Measurements from ENCODE around the gene GET4.

Gene GET4

GRCh38 chr7:889391-889790 is 13.0 kb downstream of the GET4 start:
- no peaks in the 10 kb centered on the region for H3K9me3 ChIP-seq (ENCODE audit: insufficient read depth, low read length)
- H3K27ac ChIP-seq (ENCODE audit: low read length), result no peak overlapping the region
- H3K4me1 ChIP-seq (ENCODE audit: low read length), result no peaks in the 10 kb centered on the region
- peaks cover 20% of the 10 kb centered on the region for H3K79me2 ChIP-seq (ENCODE audit: low read length)
- peaks cover 25% of the 10 kb centered on the region for H3K36me3 ChIP-seq (replicated peaks; ENCODE audit: low read depth, low read length)
- TF ChIP-seq EZH2phosphoT487 (IDR thresholded peaks at IDR 0.05; ENCODE audit: low read depth) (no peak), CTCF (IDR thresholded peaks at IDR 0.05; ENCODE audit: low read depth, low read length) (no peak)
- H2AFZ ChIP-seq (ENCODE audit: low read depth, low read length), result no peak overlapping the region
- H3K9ac ChIP-seq (ENCODE audit: low read length), result no peak overlapping the region
- no peak overlapping the region for H3K4me2 ChIP-seq (ENCODE audit: low read length)
- no peaks in the 10 kb centered on the region for H3K27me3 ChIP-seq (ENCODE audit: low read depth, low read length)
- H3K4me3 ChIP-seq (ENCODE audit: low read length), result no peak overlapping the region
- H4K20me1 ChIP-seq (ENCODE audit: insufficient read depth, low read length), result no peaks in the 10 kb centered on the region

GRCh38 chr7:890868-891267 is 14.5 kb downstream of the GET4 start:
- H3K4me1 ChIP-seq (ENCODE audit: low read length), result no peaks in the 10 kb centered on the region
- TF ChIP-seq CTCF (IDR thresholded peaks at IDR 0.05; ENCODE audit: low read depth, low read length) (no peak), EZH2phosphoT487 (IDR thresholded peaks at IDR 0.05; ENCODE audit: low read depth) (no peak)
- H3K9ac ChIP-seq (ENCODE audit: low read length), result no peak overlapping the region
- no peak overlapping the region for H2AFZ ChIP-seq (ENCODE audit: low read depth, low read length)
- H3K27me3 ChIP-seq (ENCODE audit: low read depth, low read length), result no peaks in the 10 kb centered on the region
- H3K27ac ChIP-seq (ENCODE audit: low read length), result no peak overlapping the region
- no peak overlapping the region for H3K4me3 ChIP-seq (ENCODE audit: low read length)
- no peaks in the 10 kb centered on the region for H4K20me1 ChIP-seq (ENCODE audit: insufficient read depth, low read length)
- H3K79me2 ChIP-seq (ENCODE audit: low read length), result peaks cover 5% of the 10 kb centered on the region; the same call in 1 of the 2 replicates
- no peak overlapping the region for H3K4me2 ChIP-seq (ENCODE audit: low read length)
- H3K9me3 ChIP-seq (ENCODE audit: insufficient read depth, low read length), result no peaks in the 10 kb centered on the region
- H3K36me3 ChIP-seq (replicated peaks; ENCODE audit: low read depth, low read length), result peaks cover 25% of the 10 kb centered on the region

DNA sequence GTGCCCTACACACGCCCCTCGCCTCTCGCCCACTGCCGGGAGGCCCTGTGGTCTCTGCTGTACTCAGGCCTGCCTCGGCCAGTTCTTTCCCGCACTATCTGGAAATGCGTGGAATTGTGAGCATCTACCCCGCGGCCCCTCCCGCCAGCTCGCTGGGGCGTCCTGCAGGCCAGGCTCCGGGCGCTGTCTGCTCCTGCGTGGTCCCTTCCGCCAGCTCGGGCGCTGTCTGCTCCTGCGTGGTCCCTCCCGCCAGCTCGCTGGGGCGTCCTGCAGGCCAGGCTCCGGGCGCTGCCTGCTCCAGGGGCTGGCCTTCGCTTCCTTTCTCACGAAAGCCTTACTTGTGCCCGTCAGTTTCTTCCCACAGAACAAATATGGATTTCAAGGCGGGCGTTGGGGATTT is 14.9 kb downstream of the GET4 start:
- no peaks in the 10 kb centered on the region for H3K4me1 ChIP-seq (ENCODE audit: low read length)
- H3K9ac ChIP-seq (ENCODE audit: low read length), result no peak overlapping the region
- H2AFZ ChIP-seq (ENCODE audit: low read depth, low read length), result no peak overlapping the region
- no peak overlapping the region for H3K27ac ChIP-seq (ENCODE audit: low read length)
- H3K9me3 ChIP-seq (ENCODE audit: insufficient read depth, low read length), result no peaks in the 10 kb centered on the region
- H3K36me3 ChIP-seq (replicated peaks; ENCODE audit: low read depth, low read length), result peaks cover 25% of the 10 kb centered on the region
- no peaks in the 10 kb centered on the region for H3K27me3 ChIP-seq (ENCODE audit: low read depth, low read length)
- no peaks in the 10 kb centered on the region for H4K20me1 ChIP-seq (ENCODE audit: insufficient read depth, low read length)
- no peak overlapping the region for H3K4me2 ChIP-seq (ENCODE audit: low read length)
- H3K79me2 ChIP-seq (ENCODE audit: low read length), result peaks cover under 1% of the 10 kb centered on the region; the same call in 1 of the 2 replicates
- no peak for TF ChIP-seq CTCF (IDR thresholded peaks at IDR 0.05; ENCODE audit: low read depth, low read length)
- no peak for TF ChIP-seq EZH2phosphoT487 (IDR thresholded peaks at IDR 0.05; ENCODE audit: low read depth)
- no peak overlapping the region for H3K4me3 ChIP-seq (ENCODE audit: low read length)

DNA sequence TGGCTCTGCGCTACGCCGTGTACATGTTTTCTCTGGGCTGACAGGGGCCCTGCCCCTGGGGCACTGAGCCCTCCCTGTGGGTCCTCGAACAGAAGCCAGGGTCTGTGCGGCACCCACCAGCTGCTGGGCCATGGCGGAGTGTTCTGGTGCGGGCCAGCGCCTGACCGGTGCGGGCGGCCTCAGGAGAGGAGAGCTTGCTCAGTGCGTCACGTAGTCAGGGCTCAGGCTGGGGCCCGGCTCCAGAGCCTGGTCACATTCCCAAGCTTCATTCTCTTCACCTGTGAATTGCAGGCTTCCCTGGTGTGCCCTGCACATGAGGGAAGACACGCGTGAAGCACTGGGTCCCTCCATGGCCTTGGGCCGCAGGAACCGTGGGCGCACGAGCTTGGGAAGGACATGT is 15.5 kb downstream of the GET4 start:
- H3K4me2 ChIP-seq (ENCODE audit: low read length), result no peak overlapping the region

More for the DNA sequence above, 15.5 kb downstream of the GET4 start:
- H3K4me1 ChIP-seq (ENCODE audit: low read length), result no peaks in the 10 kb centered on the region
- no peak overlapping the region for H3K27ac ChIP-seq (ENCODE audit: low read length)
- H3K79me2 ChIP-seq (ENCODE audit: low read length), result no peaks in the 10 kb centered on the region
- no peak overlapping the region for H3K9ac ChIP-seq (ENCODE audit: low read length)
- peaks cover 25% of the 10 kb centered on the region for H3K36me3 ChIP-seq (replicated peaks; ENCODE audit: low read depth, low read length)
- H3K4me3 ChIP-seq (ENCODE audit: low read length), result no peak overlapping the region
- H3K27me3 ChIP-seq (ENCODE audit: low read depth, low read length), result no peaks in the 10 kb centered on the region
- no peaks in the 10 kb centered on the region for H3K9me3 ChIP-seq (ENCODE audit: insufficient read depth, low read length)
- no peaks in the 10 kb centered on the region for H4K20me1 ChIP-seq (ENCODE audit: insufficient read depth, low read length)
- no peak for TF ChIP-seq EZH2phosphoT487 (IDR thresholded peaks at IDR 0.05; ENCODE audit: low read depth)
- TF ChIP-seq CTCF (IDR thresholded peaks at IDR 0.05; ENCODE audit: low read depth, low read length), result no peak
- H2AFZ ChIP-seq (ENCODE audit: low read depth, low read length), result no peak overlapping the region
